ENCODE measurements around the gene GALK2.

- no peak for TF ChIP-seq CTCF (IDR thresholded peaks at IDR 0.05)
- TF ChIP-seq POLR2A (IDR thresholded peaks at IDR 0.05) = no peak
Measured at GRCh38 chr15:49282366-49282765, 112.3 kb downstream of the GALK2 start.

All from right lobe of liver (tissue), 4 donors.